ENCODE data around the gene SRGAP1.

- TF ChIP-seq EZH2phosphoT487 (IDR thresholded peaks at IDR 0.05; ENCODE audit: insufficient read depth, low read depth) = no peak
- no peak for TF ChIP-seq EZH2 (IDR thresholded peaks at IDR 0.05; ENCODE audit: insufficient read depth, poor library complexity, severe bottlenecking)
Measured at GRCh38 chr12:64187370-64187769, 342.9 kb downstream of the SRGAP1 start.
